ENCODE measurements around the gene ATAD3B. TPM values are rescaled to one million over a fixed set of nuclear protein-coding genes. Genes with fewer than 3 reads are reported as not detected.
A peak's percentile ranks its signal among the peaks of the same experiment; 100 is the strongest.

The ATAD3B gene
- total and polyA plus RNA-seq, 2 of the 13 experiments (the other 11 are each of a cell fraction or from before 2014, with no cell fraction given), result 9.6 to 31.1 TPM

DNA sequence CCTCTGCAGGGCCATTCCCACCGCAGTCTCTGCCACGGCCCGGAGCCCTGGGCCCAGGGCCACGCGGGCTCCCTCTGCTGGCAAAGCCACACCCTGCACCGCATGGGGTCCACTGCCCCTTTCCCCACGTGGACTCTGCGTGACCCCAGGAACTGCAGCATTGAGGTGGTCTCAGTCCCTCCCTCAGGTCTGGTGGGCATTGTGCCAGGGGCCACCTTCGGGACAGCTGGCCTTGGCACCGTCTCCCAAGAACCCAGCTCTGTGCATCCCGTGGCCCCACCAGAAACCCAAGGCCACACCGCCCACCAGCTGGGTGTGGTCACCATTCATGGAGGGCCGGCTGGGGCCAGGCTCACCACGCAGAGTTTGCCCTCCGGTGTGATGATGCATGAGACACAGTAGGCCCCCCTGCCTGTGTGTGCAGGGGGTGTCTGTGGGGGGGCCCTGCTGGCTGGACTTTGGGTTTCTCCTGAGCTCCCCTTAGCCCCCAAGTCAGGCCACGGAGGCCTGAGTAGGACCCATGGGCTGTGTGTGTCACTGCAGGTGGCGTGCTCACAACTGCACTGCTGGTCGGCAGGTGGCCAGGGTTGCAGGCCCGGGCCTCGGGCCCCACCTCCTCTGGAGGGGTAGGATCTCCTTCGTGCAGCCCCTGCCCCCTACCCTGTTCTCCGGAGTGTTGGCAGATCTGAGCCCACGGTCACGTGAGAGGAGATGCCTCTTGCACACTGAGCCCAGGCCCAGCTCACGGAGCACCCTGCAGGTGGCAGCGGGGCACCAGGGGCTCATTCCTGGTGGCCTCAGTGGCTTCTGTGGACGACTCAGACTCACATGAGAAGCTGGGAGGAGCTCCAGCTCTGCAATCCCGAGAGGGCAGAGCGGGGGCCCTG, 30.3 kb upstream of the ATAD3B start (continued):
- TF ChIP-seq, protein P1, sequence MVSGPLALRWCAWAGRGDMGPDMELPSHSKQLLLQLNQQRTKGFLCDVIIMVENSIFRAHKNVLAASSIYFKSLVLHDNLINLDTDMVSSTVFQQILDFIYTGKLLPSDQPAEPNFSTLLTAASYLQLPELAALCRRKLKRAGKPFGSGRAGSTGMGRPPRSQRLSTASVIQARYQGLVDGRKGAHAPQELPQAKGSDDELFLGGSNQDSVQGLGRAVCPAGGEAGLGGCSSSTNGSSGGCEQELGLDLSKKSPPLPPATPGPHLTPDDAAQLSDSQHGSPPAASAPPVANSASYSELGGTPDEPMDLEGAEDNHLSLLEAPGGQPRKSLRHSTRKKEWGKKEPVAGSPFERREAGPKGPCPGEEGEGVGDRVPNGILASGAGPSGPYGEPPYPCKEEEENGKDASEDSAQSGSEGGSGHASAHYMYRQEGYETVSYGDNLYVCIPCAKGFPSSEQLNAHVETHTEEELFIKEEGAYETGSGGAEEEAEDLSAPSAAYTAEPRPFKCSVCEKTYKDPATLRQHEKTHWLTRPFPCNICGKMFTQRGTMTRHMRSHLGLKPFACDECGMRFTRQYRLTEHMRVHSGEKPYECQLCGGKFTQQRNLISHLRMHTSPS (CRISPR knock-in tag; IDR thresholded peaks at IDR 0.05; ENCODE audit: low read depth), result peak; percentile 66
- TF ChIP-seq ZNF230 (CRISPR knock-in tag; IDR thresholded peaks at IDR 0.05) (peak; percentile 68; the same call in 1 of the 2 replicates), AGO2 (optimal IDR thresholded peaks at IDR 0.05; ENCODE audit: low read depth, low read length) (peak; percentile 99), ZMYM4 (CRISPR knock-in tag; IDR thresholded peaks at IDR 0.05) (peak; percentile 17; the same call in 1 of the 2 replicates), FOXJ3 (CRISPR knock-in tag; IDR thresholded peaks at IDR 0.05; ENCODE audit: borderline replicate concordance) (no peak), ZNF253 (CRISPR knock-in tag; IDR thresholded peaks at IDR 0.05; ENCODE audit: borderline replicate concordance) (no peak), ZBTB39 (CRISPR knock-in tag; IDR thresholded peaks at IDR 0.05) (no peak), SRF (IDR thresholded peaks at IDR 0.05; ENCODE audit: low read depth, low read length) (no peak), CREB1 (IDR thresholded peaks at IDR 0.05) (no peak), CREB1 (CRISPR knock-in tag; IDR thresholded peaks at IDR 0.05) (peak; percentile 75; the same call in 1 of the 2 replicates), ZNF530 (CRISPR knock-in tag; IDR thresholded peaks at IDR 0.05; ENCODE audit: low read depth) (no peak), ZNF281 (CRISPR knock-in tag; IDR thresholded peaks at IDR 0.05; ENCODE audit: borderline replicate concordance) (0 out of 2 replicates have a peak, but pooled peaks have one; percentile 5), SP4 (CRISPR knock-in tag; IDR thresholded peaks at IDR 0.05) (peak; percentile 63; the same call in 1 of the 2 replicates), ZNF614 (CRISPR knock-in tag; IDR thresholded peaks at IDR 0.05; ENCODE audit: borderline replicate concordance) (no peak), ZSCAN22 (CRISPR knock-in tag; IDR thresholded peaks at IDR 0.05) (0 out of 2 replicates have a peak, but pooled peaks have one; percentile 57), SKIL (CRISPR knock-in tag; IDR thresholded peaks at IDR 0.05; ENCODE audit: borderline replicate concordance) (no peak), ATM (IDR thresholded peaks at IDR 0.05; ENCODE audit: borderline replicate concordance) (no peak), NFYC (CRISPR knock-in tag; IDR thresholded peaks at IDR 0.05) (no peak)
- TF ChIP-seq, protein P2, sequence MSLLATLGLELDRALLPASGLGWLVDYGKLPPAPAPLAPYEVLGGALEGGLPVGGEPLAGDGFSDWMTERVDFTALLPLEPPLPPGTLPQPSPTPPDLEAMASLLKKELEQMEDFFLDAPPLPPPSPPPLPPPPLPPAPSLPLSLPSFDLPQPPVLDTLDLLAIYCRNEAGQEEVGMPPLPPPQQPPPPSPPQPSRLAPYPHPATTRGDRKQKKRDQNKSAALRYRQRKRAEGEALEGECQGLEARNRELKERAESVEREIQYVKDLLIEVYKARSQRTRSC (CRISPR knock-in tag; IDR thresholded peaks at IDR 0.05; ENCODE audit: low read depth), result no peak
